Measurements from ENCODE around the gene GRAMD2A.

GRAMD2A gene

GRCh38 chr15:72155003-72155621 is 42.5 kb downstream of the GRAMD2A start:
- H3K27ac ChIP-seq (ENCODE audit: poor library complexity, severe bottlenecking): peak overlapping the region; percentile 84
- H3K36me3 ChIP-seq (ENCODE audit: low read depth): no peaks in the 10 kb centered on the region
- no peaks in the 10 kb centered on the region for H3K27me3 ChIP-seq (ENCODE audit: insufficient read depth, poor library complexity, severe bottlenecking)
- peak overlapping the region; percentile 10 for H3K4me3 ChIP-seq (ENCODE audit: severe bottlenecking)
- DNase-seq (ENCODE audit: low spot score): peak; percentile 98
- TF ChIP-seq, protein P1, sequence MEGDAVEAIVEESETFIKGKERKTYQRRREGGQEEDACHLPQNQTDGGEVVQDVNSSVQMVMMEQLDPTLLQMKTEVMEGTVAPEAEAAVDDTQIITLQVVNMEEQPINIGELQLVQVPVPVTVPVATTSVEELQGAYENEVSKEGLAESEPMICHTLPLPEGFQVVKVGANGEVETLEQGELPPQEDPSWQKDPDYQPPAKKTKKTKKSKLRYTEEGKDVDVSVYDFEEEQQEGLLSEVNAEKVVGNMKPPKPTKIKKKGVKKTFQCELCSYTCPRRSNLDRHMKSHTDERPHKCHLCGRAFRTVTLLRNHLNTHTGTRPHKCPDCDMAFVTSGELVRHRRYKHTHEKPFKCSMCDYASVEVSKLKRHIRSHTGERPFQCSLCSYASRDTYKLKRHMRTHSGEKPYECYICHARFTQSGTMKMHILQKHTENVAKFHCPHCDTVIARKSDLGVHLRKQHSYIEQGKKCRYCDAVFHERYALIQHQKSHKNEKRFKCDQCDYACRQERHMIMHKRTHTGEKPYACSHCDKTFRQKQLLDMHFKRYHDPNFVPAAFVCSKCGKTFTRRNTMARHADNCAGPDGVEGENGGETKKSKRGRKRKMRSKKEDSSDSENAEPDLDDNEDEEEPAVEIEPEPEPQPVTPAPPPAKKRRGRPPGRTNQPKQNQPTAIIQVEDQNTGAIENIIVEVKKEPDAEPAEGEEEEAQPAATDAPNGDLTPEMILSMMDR (IDR thresholded peaks at IDR 0.05; ENCODE audit: poor library complexity, severe bottlenecking): no peak
- no peaks in the 10 kb centered on the region for H3K9me3 ChIP-seq (ENCODE audit: severe bottlenecking)
- H3K4me1 ChIP-seq (ENCODE audit: insufficient read depth, poor library complexity, severe bottlenecking): peaks cover 21% of the 10 kb centered on the region
- ATAC-seq (ENCODE audit: low read depth): peak; percentile 78

- Histone ChIP-seq H3K36me3 (ENCODE audit: low read depth) (no peaks in the 10 kb centered on the region), H3K4me1 (ENCODE audit: insufficient read depth, poor library complexity, severe bottlenecking) (peaks cover 21% of the 10 kb centered on the region), H3K4me3 (ENCODE audit: severe bottlenecking) (no peak overlapping the region), H3K27me3 (ENCODE audit: insufficient read depth, poor library complexity, severe bottlenecking) (no peaks in the 10 kb centered on the region), H3K9me3 (ENCODE audit: severe bottlenecking) (no peaks in the 10 kb centered on the region), H3K27ac (ENCODE audit: poor library complexity, severe bottlenecking) (peak overlapping the region; percentile 84)
- ATAC-seq (ENCODE audit: low read depth): no peak
- DNase-seq (ENCODE audit: low spot score): no peak
- TF ChIP-seq, protein P1 (IDR thresholded peaks at IDR 0.05; ENCODE audit: poor library complexity, severe bottlenecking): no peak
Observed at GRCh38 chr15:72154316-72154715, 43.3 kb downstream of the GRAMD2A start.

DNA sequence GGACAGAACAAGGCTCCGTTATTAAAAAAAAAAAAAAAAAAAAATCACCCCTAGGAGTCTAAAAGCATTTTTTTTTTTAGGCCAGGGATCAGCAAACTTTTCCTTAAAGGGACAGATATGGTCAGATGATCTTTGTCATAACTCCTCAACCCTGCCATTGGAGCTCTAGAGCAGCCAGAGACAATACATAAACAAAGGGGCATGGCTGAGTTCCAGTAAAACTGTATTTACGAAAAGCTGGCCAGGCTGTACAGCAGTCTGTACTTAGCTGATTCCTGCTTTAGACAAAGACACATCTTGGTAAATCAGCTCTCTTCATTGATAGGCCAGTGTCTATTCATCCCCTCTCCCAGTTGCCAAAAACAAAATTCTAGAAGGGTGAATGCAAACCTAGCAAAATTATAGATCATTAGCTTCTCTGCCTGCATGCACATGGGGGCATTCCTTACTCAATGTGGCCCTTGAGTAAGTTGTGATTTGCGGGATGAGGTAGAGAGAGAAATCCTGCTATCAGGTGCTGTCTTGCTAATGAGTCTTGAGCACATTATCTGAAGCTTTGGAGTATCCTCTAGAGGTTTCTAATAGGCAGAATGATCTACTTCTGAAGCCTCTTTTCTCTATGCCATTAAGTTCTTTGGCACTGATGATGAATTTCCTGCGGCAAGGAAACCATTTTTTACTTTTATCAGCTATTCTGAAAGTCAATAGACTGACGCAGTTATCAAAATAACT is 44.2 kb downstream of the GRAMD2A start:
- Histone ChIP-seq H3K4me3 (ENCODE audit: severe bottlenecking) (no peak overlapping the region), H3K27me3 (ENCODE audit: insufficient read depth, poor library complexity, severe bottlenecking) (no peaks in the 10 kb centered on the region), H3K36me3 (ENCODE audit: low read depth) (no peaks in the 10 kb centered on the region), H3K4me1 (ENCODE audit: insufficient read depth, poor library complexity, severe bottlenecking) (peaks cover 21% of the 10 kb centered on the region), H3K9me3 (ENCODE audit: severe bottlenecking) (no peaks in the 10 kb centered on the region), H3K27ac (ENCODE audit: poor library complexity, severe bottlenecking) (no peak overlapping the region)
- no peak for ATAC-seq (ENCODE audit: low read depth)
- TF ChIP-seq, protein P1 (IDR thresholded peaks at IDR 0.05; ENCODE audit: poor library complexity, severe bottlenecking): no peak
- no peak for DNase-seq (ENCODE audit: low spot score)

- no peaks in the 10 kb centered on the region for H3K4me1 ChIP-seq (ENCODE audit: insufficient read depth, poor library complexity, severe bottlenecking)
- TF ChIP-seq, protein P1 (IDR thresholded peaks at IDR 0.05; ENCODE audit: poor library complexity, severe bottlenecking): no peak
- no peaks in the 10 kb centered on the region for H3K36me3 ChIP-seq (ENCODE audit: low read depth)
- no peak overlapping the region for H3K4me3 ChIP-seq (ENCODE audit: severe bottlenecking)
- H3K27ac ChIP-seq (ENCODE audit: poor library complexity, severe bottlenecking): no peak overlapping the region
- H3K27me3 ChIP-seq (ENCODE audit: insufficient read depth, poor library complexity, severe bottlenecking): no peaks in the 10 kb centered on the region
- ATAC-seq (ENCODE audit: low read depth) (no peak), DNase-seq (ENCODE audit: low spot score) (no peak)
- no peaks in the 10 kb centered on the region for H3K9me3 ChIP-seq (ENCODE audit: severe bottlenecking)
Observed at GRCh38 chr15:72147418-72147817, 50.2 kb downstream of the GRAMD2A start.

- no peaks in the 10 kb centered on the region for H3K9me3 ChIP-seq (ENCODE audit: severe bottlenecking)
- ATAC-seq (ENCODE audit: low read depth) (no peak), DNase-seq (ENCODE audit: low spot score) (no peak)
- H3K4me3 ChIP-seq (ENCODE audit: severe bottlenecking): no peak overlapping the region
- no peaks in the 10 kb centered on the region for H3K4me1 ChIP-seq (ENCODE audit: insufficient read depth, poor library complexity, severe bottlenecking)
- no peak overlapping the region for H3K27ac ChIP-seq (ENCODE audit: poor library complexity, severe bottlenecking)
- no peaks in the 10 kb centered on the region for H3K27me3 ChIP-seq (ENCODE audit: insufficient read depth, poor library complexity, severe bottlenecking)
- no peaks in the 10 kb centered on the region for H3K36me3 ChIP-seq (ENCODE audit: low read depth)
- TF ChIP-seq, protein P1 (IDR thresholded peaks at IDR 0.05; ENCODE audit: poor library complexity, severe bottlenecking): no peak
Observed at GRCh38 chr15:72146934-72147333, 50.7 kb downstream of the GRAMD2A start.
